Measurements from ENCODE around the gene DMRTC2.

Gene DMRTC2

GRCh38 chr19:41845051-41845590 lies 279 bp downstream of the DMRTC2 start:
- no peak for DNase-seq (ENCODE audit: extremely low read depth in 1 of 2, low read depth in 1 of 2)

GRCh38 chr19:41847351-41848105 lies 2.7 kb downstream of the DMRTC2 start:
- no peak for DNase-seq (ENCODE audit: extremely low read depth in 1 of 2, low read depth in 1 of 2)

GRCh38 chr19:41848666-41849065 lies 3.8 kb downstream of the DMRTC2 start:
- no peak for DNase-seq (ENCODE audit: extremely low read depth in 1 of 2, low read depth in 1 of 2)

- no peak for DNase-seq (ENCODE audit: extremely low read depth in 1 of 2, low read depth in 1 of 2)
These were observed 4.2 kb downstream of the DMRTC2 start for GRCh38 chr19:41849067-41849466.

GRCh38 chr19:41850381-41850780 lies 5.5 kb downstream of the DMRTC2 start:
- DNase-seq (ENCODE audit: extremely low read depth in 1 of 2, low read depth in 1 of 2): no peak

- no peak for DNase-seq (ENCODE audit: extremely low read depth in 1 of 2, low read depth in 1 of 2)
These were observed 6.6 kb downstream of the DMRTC2 start for GRCh38 chr19:41851456-41851855.

GRCh38 chr19:41853344-41853743 lies 8.5 kb downstream of the DMRTC2 start:
- DNase-seq (ENCODE audit: extremely low read depth in 1 of 2, low read depth in 1 of 2): no peak

GRCh38 chr19:41853768-41854167 lies 8.9 kb downstream of the DMRTC2 start:
- DNase-seq (ENCODE audit: extremely low read depth in 1 of 2, low read depth in 1 of 2): no peak

- DNase-seq (ENCODE audit: extremely low read depth in 1 of 2, low read depth in 1 of 2): no peak
These were observed 14.4 kb downstream of the DMRTC2 start for GRCh38 chr19:41859213-41859617.

GRCh38 chr19:41859618-41860418 lies 15.0 kb downstream of the DMRTC2 start, which contains the start of gene RPS19:
RPS19 (plus strand) TSS chr19:41860255; CDS start chr19:41860775, 520 bp downstream.
- peak; percentile 94 for DNase-seq (ENCODE audit: extremely low read depth in 1 of 2, low read depth in 1 of 2)

- no peak for DNase-seq (ENCODE audit: extremely low read depth in 1 of 2, low read depth in 1 of 2)
These were observed 15.7 kb downstream of the DMRTC2 start for GRCh38 chr19:41860419-41861115.

GRCh38 chr19:41861116-41861768 lies 16.4 kb downstream of the DMRTC2 start:
- no peak for DNase-seq (ENCODE audit: extremely low read depth in 1 of 2, low read depth in 1 of 2)

GRCh38 chr19:41861846-41862245 lies 17.0 kb downstream of the DMRTC2 start:
- DNase-seq (ENCODE audit: extremely low read depth in 1 of 2, low read depth in 1 of 2): no peak

- DNase-seq (ENCODE audit: extremely low read depth in 1 of 2, low read depth in 1 of 2): no peak
These were observed 17.7 kb downstream of the DMRTC2 start for GRCh38 chr19:41862445-41862986.

- DNase-seq (ENCODE audit: extremely low read depth in 1 of 2, low read depth in 1 of 2): no peak
These were observed 18.5 kb downstream of the DMRTC2 start for GRCh38 chr19:41863209-41863931.

GRCh38 chr19:41864374-41864773 lies 19.5 kb downstream of the DMRTC2 start:
- DNase-seq (ENCODE audit: extremely low read depth in 1 of 2, low read depth in 1 of 2): no peak

GRCh38 chr19:41866284-41866683 lies 21.4 kb downstream of the DMRTC2 start:
- DNase-seq (ENCODE audit: extremely low read depth in 1 of 2, low read depth in 1 of 2): no peak

- DNase-seq (ENCODE audit: extremely low read depth in 1 of 2, low read depth in 1 of 2): no peak
These were observed 23.5 kb downstream of the DMRTC2 start for GRCh38 chr19:41868120-41868988.

GRCh38 chr19:41868989-41869300 lies 24.1 kb downstream of the DMRTC2 start:
- no peak for DNase-seq (ENCODE audit: extremely low read depth in 1 of 2, low read depth in 1 of 2)

All from stimulated activated CD8-positive, alpha-beta memory T cell treated with anti-CD3 and anti-CD28 coated beads, Interleukin-7, amount 100 ng/mL, for 48 hours (primary cell).